Erythroblast (primary cell): ENCODE data around the gene CWC27.

Source experiments
- GATA1 ChIP-seq: IDR thresholded peaks from 2 replicates; pipeline ENCODE4 v1.6.1; 2011; ENCODE audit warnings: low read depth, mild to moderate bottlenecking, control low read depth, low read length, moderate library complexity
- POLR2A ChIP-seq: IDR thresholded peaks from 2 replicates; pipeline ENCODE4 v1.6.1; 2011; ENCODE audit warnings: mild to moderate bottlenecking, low read length

- no peak for TF ChIP-seq POLR2A
- no peak for TF ChIP-seq GATA1
Measured at GRCh38 chr5:65022932-65023331, 254.2 kb downstream of the CWC27 start.
